ENCODE results near the gene LDLRAD3.
"Not testable (repeated sequence)": the region's sequence is repeated elsewhere in the genome, so short reads cannot be mapped to it uniquely, and the experiment has no call there.

The LDLRAD3 gene

DNA sequence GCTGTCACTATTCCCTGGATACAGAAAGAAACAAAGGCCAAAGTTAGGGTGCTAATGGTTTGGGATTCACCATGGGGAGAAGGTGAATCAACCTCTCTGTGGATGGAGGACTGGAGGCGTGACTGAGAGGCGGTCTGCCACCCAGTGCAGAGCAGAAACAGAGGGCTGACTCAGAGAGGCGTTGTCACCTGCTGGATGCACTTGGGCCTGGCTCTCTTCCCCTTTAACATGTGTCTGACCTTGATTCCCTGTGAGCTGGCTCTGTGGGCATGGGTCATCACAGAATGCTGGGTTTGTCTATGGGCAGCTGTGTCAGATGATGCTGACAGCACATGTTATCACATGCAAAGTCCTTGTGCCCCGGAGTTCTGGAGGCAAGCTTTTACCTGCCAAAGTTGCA, 75.9 kb downstream of the LDLRAD3 start:
- DNase-seq (ENCODE audit: low read depth): no peak

DNA sequence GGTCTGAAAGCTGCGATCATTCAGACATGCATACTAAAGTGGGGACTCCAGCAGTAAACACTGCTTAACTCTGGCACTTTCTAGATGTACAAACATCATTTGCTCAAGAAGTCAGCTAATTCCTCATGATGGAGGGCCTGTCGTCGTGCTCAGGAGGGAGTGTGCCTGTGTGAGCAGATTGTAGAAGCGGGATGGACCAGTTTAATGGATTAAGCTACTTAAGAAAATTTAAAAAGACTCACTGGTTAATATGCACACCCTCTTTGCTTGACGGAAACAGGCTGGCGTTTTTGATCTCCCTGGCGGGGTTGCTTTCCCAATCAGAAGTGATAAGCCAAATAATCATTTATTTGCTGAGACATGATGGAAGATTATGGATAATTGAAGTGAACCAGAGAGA, 79.0 kb downstream of the LDLRAD3 start:
- DNase-seq (ENCODE audit: low read depth): no peak

DNA sequence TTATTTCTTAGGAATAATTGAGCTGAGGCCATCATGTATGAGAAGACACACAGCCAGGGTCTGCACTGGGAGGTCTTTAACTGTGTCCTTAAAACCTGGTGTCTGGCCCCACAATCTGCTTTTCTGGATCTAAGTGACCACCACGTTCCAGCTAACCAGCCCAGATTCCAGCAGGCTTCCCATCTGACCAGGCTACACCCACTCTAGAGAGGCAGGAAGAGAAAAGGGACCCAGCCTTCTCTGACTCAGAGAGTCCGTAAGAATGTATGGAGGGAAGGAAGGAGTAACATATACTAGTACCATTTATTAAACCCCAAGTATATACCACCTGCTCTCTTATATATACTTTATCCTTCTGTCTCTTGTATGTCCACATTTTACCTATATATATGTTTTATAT, 80.1 kb downstream of the LDLRAD3 start:
- no peak for DNase-seq (ENCODE audit: low read depth)

DNA sequence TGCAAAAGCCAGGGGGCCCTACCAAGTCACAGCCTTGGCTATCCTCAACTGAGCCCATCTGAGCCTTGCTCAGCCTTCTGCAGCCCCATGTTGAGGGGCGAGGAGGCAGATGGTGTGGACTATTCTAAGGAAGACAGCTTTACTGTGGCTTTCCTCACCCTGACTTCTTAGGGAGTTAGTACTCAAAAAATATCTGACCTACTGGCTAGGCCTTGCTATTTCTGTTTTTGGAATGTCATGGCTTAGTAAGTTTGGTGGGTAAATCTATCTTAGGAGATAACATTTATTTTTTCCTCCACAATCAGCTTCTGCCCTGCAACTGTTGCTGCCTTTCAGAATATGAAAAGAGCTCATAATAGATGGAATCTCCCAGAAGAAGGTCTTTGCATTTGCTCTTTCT, 80.9 kb downstream of the LDLRAD3 start:
- DNase-seq (ENCODE audit: low read depth): no peak

DNA sequence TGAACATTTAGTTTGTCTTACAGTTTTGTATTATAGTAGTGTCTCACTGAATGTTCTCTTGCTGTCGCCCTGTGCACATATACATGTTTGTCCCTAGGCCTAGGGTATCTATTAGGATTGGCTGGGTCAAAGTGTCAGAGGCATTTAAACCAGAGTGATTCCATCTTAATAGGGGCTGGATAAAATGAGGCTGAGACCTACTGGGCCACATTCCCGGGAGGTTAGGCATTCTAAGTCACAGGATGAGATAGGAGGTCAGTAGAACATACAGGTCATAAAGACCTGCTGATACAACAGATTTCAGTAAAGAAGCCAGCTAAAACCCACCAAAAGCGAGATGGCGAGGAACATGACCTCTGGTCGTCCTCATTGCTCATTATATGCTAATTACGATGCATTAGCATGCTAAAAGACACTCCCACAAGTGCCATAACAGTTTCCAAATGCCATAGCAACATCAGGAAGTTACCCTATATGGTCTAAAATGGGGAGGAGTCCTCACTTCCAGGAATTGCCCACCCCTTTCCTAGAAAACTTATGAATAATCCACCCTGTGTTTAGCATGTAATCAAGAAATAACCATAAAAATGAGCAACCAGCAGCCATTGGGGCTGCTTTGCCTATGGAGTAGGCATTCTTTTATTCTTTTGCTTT, 82.6 kb downstream of the LDLRAD3 start:
- DNase-seq (ENCODE audit: low read depth): no peak

DNA sequence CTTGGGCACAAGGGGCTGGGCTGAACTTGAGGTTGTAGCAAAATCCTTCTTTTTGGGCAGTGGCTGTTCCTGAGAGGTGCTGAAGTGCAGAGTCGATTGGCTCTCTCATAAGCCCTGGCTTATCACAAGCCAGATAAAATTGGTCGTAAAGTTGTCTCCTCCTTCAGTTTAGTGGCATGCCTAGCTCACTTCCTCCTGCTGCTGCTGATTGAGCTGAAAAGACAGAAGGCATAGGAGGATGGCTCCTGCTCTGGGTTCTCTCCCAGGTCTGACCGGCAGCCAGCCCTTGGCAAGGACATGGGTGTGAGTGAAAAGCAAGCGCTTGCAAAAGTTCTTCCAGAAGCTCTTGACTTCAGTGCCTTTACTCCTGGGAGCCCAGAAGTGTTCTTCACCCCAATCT, 83.9 kb downstream of the LDLRAD3 start:
- no peak for DNase-seq (ENCODE audit: low read depth)

DNA sequence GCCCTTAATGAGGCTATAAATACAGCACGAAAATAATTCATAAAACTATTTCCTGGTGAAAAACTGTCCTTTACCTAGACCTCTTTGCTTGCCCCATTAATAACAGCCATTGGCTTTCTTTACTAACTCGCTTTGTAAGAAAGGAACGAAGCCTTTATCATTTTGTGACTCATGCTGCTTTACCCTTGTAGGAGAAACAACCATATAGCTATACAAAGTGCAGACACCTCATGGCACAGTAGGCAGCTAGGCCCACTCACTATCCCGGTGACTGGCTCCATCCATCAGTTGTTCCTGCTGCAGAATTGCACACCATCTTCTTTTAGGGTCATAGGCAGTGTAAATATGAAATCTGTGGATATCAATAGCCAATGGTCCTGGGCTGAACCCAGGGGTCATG, 85.8 kb downstream of the LDLRAD3 start:
- no peak for DNase-seq (ENCODE audit: low read depth)

DNA sequence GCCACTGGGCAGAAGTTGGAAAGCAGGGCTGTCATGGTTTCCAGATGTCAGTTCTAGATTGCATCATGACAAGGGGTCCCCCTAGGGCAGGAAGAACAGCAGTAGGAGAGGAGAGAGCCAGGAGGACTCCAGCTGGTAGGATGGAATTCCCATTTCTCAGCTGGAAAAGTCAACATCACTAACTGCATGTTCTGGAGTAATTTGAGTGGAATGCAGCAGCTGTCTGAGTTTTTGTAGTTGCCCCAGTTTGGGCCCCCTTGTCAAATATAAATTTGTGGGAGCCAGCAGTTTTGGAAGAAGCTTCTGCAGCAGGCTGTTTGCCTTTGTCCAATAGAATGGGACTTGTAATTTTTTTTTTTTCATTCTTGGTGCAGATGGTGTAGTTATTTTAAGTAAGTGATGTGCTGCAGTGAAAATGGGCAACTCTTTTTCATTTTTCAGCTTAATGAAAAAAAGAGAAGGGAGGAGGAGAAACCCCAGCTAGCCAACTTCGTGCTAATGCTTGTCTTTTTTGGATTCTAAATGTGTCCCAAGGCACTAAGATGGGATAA, 86.9 kb downstream of the LDLRAD3 start:
- DNase-seq (ENCODE audit: low read depth): no peak

DNA sequence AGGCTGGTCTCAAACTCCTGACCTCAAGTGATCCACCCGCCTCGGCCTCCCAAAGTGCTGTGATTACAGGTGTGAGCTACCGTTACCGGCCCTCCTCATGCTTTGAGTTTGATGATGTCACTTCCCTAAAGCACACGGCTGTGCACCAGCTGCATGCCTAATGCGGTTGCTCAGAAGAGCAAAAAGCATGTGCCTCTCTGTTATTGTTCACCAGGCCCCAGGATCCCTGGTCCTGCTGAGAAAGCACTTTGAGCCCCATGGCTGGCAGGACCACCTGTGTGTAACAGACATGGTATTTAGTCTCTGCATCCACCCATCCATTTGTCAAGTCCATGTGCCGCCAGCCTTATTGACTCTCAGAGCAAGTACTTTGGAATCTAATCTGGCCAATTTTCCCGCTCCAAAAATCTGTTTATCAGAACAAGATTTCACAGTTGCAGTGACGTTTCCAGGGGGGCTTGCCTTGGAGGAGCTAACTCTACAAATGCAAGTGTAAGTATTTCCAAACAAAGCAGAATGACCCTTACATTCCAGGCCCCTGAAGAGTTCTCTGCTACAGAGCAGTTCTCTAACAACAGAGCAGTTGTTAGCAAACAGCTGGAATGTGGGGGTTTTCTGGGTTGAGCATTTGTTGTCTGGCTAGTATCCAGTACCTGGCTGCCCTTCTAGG, 89.4 kb downstream of the LDLRAD3 start:
- DNase-seq (ENCODE audit: low read depth): no peak

DNA sequence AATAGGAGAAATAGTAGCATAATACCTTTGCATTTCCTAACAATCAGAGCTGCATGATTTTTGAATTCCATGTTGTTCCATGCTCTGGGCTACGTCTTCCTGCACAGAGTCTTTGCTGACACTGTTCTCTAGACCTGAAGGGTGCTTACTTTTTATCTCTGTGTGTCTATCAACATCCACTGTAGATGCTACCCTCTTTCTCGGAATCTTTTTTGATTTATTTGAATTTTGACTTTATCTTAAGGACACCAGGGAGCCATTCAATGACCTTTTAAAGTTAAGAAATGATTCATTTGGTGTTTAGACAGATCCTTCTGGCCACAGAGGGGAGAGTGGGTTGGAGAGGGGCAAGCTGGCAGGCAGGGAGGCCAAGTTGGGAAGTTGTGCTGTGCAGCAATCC, 90.1 kb downstream of the LDLRAD3 start:
- no peak for DNase-seq (ENCODE audit: low read depth)

DNA sequence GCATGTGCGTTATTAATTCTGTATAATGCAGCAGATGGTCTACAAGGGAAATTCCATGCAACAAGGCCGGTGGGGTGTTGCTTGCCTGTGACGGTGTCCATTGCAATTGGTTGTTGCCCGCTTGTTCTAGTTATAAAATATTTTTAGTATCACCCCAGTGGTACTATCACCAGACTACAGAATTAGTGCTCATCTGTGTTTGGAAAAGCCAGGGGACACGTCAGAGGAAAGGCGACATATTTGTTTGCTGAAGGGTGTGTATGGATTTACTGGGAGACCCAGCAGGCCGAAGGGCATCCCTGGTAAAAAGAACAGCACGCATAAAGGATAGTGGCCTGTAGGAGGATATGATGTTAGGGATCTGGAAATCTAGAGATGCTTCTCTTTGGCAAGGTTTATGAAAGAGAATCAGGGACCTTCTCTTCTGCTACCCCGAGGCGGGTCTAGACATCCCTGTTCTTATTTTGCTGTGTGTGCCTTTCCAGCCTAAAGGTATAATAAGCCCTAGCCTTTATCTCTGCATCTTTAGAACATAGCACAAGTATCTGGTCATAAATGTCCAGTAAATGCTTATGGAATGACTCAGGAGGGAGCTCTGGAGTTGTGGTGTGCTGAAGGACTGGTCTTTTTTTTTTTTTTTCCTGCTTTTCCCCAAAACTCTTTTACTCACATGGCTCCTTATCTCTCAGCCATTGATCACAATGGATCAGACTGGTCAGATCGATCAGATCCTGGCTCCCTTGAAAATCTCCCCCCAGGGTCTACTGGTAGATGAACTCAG, 90.9 kb downstream of the LDLRAD3 start:
- DNase-seq (ENCODE audit: low read depth): no peak

DNA sequence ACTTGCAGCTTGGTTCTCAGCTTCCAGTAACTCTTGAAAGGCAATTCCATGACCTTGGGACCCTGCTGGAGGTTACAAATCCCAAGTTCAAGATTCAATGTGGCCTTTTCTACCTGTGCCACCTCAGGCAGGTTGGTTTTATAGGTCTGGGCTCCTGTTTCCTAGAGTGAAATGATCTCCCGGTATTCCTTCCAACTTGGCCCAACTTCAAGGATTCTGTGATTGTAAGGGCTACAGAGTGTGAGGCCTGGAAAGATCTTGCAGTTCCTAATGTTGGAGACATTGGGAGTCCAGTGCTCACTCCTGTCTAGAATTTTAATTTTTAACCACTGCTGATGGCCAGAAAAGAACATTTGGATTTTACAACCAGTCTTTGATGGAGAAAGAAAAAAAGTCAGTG, 91.6 kb downstream of the LDLRAD3 start:
- no peak for DNase-seq (ENCODE audit: low read depth)

DNA sequence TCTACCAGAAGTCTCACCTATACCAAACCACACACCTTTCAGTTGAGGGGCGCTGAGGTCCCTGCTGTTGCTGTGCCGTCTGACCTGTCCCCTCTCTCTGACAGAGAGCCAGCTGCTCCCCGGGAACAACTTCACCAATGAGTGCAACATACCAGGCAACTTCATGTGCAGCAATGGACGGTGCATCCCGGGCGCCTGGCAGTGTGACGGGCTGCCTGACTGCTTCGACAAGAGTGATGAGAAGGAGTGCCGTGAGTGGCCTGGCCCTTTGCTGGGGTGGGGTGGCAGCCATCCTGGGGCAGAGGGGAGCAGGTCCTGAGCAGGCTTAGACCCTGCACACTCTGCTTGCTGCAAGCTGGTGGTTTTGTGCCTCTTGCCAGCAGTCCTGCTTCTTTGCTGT, 92.1 kb downstream of the LDLRAD3 start:
- no peak for DNase-seq (ENCODE audit: low read depth)

DNA sequence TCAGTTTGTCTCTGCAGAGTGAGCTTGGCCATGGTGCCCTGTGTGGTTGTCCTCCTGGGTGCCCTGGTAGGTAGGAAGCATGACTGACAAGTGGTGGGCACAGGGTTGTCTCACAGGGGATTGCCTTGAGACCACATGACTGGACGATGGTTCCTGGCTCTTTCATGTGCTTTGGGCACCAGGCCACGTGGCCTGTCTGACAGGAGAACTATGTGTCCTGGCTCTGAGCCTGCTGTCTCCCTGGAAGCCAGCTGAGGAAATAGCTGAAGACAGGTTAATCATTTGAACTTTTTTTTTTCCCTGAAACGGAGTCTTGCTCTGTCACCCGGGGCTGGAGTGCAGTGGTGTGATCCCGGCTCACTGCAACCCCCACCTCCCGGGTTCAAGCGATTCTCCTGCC, 93.2 kb downstream of the LDLRAD3 start:
- no peak for DNase-seq (ENCODE audit: low read depth)

DNA sequence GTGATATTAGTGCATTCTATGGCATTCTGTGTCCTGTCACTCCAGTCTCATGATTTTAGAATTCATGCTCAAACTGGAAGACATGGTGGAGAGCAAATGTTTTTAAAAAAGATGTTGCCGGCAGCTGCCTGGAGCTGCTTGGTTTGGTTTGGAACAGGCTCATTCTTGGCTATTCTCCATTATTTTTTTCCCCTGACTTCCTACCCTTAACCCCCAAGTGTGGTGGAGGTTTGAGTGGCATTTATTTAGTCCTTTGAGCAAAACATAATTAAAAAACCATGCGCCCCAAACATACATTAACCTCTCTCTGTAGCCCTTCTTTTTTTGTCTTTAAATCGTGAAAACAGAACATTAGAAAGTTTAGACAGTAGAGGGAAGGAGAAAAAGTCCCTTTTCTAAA, 94.7 kb downstream of the LDLRAD3 start:
- no peak for DNase-seq (ENCODE audit: low read depth)

DNA sequence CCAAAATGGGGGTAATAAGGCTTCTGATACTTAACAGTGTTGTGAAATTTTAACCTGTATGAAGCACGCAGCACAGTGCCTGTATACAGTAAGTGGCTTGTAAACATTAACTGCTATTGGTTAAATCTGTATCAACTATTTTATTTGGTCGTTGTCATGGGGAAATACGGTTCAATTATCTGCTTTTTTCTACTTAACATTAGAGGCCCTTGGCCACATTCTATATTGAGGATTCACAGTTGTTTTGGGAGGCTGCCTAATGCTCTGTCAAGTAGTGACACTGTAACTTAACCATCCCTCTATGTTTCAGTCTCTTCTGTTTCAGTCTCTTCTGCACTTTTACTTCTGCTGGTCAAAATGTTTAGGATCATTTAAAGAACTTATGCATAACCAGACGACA, 95.6 kb downstream of the LDLRAD3 start:
- DNase-seq (ENCODE audit: low read depth): no peak

DNA sequence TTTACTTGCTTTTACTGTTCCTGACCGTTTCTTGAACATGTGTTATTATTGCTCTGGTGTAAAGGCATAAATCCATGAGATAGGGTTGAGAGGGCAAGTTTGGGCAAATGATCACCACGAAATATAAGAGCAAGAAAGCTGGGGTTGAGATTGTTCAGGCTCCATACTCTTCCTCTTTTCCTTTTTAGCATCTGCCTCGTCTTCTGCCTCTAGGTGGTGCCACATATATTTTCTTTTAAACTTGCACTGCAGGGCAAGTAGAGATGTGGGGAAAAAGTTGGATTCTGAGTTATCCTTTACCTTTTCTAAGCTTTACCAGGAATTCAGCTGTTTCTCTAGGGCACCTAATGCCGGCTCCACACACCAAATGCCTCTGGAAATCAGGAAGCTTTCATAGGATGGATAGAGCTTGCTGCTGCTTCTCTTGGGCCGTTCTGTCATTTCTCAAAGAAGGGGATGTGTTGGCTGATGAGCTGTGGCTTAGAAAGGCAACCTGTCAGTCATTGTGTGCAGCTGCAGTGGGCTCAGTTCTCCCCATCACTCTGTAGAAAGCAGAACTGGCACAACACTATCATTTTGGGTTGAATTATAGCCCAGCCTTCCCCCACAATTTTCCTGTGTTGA, 98.2 kb downstream of the LDLRAD3 start:
- DNase-seq (ENCODE audit: low read depth): no peak

DNA sequence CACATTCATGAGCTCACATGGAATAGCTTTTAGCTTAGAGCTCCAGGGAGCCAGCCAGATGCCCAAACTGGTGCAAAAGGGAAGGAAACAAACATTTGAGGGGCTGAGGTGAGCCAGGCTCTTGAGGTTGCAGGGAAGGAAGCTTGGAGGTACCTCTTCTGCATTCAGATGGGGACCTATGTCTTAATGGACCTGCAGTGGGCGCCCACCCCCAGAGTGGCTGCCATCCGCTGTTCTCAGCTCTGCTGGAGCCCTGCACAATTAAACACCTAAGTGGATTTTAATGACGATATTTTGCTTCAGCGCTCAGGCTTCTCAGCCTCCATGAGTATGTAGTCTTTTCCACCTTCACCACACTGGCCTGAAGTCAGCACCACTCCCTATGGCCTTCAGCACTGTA, 100.8 kb downstream of the LDLRAD3 start:
- no peak for DNase-seq (ENCODE audit: low read depth)

DNA sequence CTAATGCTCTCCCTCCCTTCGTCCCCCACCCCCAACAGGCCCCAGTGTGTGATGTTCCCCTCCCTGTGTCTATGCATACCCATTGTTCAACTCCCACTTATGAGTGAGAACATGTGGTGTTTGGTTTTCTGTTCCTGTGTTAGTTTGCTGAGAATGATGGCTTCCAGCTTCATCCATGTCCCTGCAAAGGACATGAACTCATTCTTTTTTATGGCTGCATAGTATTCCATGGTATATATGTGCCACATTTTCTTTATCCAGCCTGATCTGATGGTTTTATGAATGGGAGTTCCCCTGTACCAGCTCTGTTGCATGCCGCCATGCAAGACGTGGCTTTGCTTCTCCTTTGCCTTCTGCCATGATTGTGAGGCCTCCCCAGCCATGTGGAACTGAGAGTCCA, 102.1 kb downstream of the LDLRAD3 start:
- not testable (repeated sequence) for DNase-seq (ENCODE audit: low read depth)

DNA sequence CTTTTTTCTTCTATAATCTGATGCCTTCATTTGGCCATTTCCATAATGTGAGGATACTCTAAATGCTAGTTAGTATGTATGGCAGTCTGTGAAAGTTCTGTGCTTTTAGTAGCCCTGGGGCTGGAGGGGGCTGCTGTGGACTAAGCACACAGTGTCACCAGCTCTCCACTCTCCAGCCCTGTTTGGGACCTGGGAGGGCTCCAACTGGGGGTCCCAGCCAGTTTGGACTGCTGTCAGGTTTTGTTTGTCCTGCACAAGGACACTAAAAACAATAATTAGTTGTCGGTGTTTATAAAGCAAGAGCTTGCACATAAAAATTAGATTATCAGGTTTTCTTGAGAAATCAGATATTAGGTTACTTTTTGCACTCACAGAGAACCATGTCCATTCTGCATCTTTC, 103.1 kb downstream of the LDLRAD3 start:
- DNase-seq (ENCODE audit: low read depth): no peak

DNA sequence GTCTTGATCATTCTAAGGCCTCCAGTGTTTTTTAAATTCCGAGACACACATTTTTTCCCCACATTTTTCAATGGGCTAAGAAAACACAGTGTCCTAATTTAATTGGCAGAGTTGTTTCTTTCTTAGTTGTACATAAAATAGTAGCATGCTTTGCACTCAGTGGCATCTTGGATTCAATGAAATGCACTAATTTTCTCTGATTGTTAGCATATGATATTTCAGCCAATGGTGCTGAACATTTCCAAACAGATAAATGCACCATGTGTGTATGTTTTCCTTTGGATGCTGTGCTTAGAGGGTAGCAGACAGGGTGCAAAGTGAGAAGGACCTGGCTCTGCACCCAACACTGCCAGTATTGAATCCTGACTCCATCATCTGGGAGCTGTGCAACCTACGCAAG, 103.5 kb downstream of the LDLRAD3 start:
- no peak for DNase-seq (ENCODE audit: low read depth)

DNA sequence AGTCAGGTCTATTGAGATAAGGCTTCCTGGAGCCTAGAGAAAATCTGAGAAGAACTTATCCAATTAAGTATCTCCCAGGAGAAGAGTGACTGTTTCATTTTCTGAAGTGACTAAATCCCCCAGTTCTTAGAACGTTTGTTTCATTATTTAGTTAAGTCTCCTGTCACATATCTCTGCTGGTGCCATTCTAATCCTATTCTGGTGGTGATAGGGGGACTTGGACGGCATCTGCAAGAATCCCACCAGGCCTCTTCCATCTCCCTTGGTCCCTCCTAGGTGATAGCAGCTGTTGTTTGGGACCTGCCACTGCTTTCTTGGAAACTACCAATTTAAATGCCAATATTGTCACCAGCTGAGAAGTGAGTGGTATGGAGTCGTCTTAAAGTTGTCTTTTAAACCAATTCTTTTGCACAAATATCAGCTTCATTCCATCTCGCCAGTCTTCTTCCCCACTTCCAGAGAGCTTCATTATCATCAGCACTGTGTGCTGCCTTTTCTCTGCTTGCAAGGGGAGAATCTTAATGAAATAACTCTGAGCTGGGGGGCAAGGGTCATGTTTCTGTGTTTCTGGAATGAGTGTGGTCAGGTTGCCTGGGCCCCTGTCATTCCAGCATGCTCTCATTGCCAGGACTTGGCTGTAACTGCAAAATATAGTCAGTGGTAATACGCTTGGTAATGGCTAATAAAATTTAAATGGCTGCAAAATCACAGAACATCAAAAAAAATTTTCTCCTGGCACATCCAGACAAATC, 104.8 kb downstream of the LDLRAD3 start:
- no peak for DNase-seq (ENCODE audit: low read depth)

Measured in activated T-cell treated with anti-CD3 and anti-CD28 coated beads for 1 hour (primary cell).